GM21381 (cell line): ENCODE measurements around the gene MRPL54.

ENCODE experiments used
- ATAC-seq: cut with Tn5 transposase; IDR thresholded peaks from one replicate; pipeline ENCODE4 v1.9.1; 2021; ENCODE audit warnings: mild to moderate bottlenecking, moderate library complexity; ENCODE audit not compliant: unreplicated experiment

Gene MRPL54

DNA sequence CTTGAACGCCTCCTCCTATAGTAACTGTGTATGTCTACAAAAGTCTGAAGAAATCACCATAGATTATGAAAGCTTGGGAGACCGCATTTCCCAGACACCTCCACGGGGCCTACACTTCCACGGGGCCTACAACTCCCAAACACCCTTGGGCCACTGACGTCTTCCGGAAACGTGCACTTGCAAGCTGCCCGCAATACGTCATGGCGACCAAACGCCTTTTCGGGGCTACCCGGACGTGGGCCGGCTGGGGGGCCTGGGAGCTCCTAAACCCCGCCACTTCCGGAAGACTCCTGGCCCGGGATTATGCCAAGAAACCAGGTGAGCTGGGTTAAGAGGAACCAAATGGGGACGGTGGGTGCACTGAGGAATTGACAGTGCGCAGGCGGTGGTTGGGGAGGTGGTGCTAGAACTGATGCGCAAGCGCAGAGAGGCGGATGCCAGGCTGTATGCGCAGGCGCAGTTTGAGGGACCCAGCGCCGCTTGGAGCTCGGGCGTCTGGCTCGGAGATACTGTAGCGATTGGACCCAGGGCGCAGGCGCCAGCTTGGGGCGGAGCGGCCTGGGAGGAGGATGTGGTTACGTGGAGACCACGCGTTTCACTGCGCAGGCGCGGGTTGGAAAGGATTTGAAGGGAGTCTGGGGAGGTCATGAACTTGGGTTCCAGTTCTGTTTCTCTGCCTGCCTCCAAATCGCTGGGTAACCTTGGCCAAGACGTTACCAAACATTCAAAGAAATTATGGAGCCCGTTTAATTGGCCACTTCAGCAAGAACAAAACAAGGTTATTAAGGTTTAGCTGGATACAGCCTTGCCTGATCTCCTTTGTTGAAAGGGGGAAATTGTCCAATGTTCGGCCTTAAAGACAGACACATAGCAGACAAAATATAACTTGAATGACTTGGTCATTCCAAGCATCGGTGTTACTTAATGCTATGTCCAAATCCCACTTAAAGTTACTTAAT, at the start of gene MRPL54:
TSS of gene MRPL54 (plus strand) at position 182 of the 959 bp plus-strand sequence. CDS start at position 201, 19 bp downstream.
- peak; percentile 66 for ATAC-seq

DNA sequence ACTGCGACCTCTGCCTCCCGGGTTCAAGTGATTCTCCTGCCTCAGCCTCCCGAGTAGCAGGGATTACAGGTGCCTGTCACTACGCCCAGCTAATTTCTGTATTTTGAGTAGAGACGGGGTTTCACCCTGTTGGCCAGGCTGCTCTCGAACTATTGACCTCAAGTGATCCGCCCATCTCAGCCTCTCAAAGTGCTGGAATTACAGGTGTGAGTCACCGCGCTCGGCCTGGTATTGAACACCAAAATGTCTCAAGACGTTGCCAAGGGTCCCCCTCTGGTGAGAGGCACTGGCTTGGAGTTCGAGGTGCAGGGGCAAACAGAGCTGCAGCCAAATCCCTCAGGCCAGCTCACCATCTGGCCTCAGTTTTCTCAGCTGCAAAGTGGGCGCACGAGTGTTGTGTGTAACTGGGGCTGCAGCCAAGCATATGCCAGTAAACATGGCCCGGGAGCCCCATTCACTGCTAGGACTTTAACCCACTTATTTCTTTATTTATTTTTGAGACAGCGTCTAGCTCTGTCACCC, 46.3 kb upstream of the MRPL54 start:
- no peak for ATAC-seq

DNA sequence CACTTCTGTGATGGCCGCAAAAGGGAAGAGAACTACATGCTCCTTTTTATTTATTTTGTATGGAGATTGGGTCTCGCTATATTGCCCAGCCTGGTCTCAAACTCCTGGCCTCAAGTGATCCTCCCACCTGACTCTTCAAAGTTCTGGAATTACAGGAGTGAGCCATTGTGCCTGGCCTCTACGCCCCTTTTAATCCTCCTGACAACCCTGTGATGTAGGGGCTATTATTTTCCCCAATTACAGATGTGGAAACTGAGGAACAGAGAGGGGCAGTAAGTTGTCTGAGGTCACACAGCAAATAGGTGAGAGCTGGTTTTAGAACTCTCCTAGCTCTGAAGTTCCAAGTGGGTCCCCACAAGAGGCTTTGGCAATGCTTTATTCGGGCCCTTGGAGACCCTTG, 42.6 kb upstream of the MRPL54 start:
- ATAC-seq = no peak

DNA sequence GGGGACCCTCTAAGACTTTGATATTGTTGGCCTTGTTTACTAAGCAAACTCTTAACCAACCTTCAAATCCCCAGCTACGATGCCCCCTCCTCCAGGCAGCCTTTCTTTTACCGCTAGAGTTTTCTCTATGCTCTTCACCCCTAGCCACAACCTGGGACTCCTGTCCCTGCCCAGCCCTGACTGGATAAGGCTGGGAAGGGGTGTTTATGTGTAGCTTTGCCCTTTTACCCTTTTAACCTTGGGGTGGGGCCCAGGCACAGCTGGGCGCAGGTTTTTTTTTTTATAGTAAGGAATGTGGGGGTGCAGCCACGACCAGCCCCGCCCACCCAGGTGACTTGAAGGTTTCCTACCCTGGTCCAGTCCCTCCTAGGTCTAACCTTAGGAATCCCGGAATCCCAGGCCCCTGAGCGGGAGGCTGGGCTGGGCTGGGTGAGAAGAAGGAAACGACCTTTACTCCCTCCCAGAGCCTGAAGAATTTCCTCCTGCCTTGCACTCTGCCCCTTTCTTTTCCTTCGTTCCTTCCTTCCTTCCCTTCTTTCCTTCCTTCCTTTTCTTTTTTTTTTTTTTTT, 42.0 kb upstream of the MRPL54 start:
- no peak for ATAC-seq

DNA sequence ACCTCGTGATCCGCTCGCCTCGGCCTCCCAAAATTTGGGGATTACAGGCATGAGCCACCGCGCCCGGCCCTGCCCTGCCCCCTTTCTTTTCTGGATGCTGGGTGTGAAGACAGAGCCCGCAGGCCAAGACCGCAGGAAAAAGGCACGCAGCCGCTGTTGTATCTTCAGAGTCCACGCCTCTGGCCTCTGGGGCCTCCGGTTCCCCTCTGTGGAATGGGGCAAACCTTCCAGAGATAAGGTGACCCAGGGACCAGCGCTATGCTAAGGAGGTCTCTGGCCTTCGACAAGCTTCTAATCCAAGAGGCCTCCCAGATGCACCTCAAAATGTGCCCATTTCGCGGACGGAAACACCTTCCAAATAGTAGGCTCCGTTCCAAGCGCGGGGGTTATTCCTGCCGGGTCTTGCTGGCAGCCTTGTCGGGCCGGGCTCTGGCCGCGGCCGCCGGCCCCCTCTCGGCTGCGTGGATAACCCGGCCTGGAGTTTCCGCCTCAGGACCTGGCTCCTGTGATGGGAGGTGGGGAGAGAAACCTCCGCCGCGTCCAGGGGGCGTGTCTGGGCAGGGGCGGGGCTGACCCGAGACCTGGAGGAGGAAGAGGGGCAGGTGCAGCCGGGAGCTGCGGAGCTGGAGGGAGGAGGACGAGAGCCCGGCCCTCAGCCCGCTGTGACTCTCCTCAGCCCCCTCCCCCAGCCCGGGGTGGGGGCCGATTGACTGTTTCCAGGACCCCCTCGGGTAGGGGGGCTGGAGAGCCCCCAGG, 41.2 kb upstream of the MRPL54 start:
- ATAC-seq = no peak

DNA sequence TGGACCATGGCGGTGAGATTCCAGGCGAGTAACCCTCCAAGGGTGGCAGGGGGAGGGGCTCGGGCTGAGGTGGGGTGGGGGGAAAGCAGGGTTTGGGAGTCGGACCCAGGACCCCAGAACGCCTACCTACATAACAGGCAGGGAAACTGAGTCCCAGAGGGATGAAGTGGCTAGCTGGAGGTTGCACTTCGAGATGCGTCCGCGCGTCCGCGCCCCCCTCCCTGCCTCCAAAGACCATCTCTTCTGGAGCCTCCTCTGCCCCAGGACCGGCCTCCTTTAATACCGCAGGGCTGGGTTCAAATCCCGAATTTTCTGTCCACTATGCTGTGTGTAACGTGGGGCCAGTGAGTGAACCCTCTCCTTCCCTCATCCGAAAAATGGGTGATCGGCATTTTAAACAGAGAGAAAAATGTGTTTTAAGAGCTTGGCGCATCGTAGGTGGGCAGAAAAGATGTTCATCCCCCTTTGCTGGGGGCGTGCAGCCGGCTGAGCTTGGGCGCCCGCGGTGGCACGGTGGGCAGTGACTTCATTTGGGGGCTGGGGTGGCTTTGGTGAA, 40.5 kb upstream of the MRPL54 start:
- ATAC-seq = no peak

DNA sequence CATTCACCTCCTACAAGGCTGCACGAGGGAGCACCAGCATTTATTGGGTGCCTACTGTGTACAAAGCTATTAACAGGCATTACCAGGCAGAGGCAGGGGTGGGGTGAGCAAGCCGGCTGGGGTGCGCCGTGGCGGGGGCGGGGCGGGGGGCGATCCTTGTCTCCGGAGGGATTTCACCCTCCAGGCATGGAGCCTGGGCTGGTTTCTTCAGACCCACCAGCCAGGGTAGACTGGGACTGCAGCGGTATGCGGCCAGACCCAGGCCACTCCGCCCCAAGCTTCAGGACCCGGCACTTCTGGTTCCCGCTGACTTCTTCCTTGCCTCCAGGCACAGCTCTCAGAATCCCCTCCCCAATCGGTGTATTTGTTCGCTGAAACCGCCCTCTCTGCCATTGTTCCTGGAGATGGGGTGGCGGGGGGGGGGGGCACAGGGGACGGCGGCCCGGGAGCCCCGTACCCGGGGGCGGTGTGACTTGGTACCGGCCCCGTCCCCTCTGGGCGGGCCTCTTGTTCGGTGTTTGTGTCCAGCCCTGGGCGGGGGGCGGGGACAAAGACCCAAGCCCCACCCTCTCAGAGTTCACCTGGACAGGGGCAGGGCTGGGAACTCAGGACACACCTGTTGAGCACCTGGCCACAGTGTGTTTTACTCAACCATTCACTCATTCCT, 39.9 kb upstream of the MRPL54 start:
- ATAC-seq = no peak

DNA sequence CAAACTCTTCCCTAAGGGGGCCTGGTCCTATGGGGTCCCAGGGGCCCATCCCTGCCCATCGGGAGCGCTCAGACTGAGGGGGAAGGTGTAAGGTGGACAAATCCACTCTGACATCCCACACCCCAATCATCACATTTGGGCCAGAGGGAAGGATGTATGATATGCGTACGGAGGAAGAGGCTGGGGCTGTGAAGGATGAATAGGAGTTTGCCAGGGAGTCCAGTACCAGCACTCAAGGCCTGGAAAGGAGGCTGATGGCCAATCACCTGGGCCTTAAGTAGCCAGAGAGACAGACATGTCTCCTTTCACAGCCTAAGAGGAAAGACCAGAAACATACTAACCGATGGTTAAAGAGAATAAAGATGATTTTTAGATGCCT, 39.4 kb upstream of the MRPL54 start:
- no peak for ATAC-seq

DNA sequence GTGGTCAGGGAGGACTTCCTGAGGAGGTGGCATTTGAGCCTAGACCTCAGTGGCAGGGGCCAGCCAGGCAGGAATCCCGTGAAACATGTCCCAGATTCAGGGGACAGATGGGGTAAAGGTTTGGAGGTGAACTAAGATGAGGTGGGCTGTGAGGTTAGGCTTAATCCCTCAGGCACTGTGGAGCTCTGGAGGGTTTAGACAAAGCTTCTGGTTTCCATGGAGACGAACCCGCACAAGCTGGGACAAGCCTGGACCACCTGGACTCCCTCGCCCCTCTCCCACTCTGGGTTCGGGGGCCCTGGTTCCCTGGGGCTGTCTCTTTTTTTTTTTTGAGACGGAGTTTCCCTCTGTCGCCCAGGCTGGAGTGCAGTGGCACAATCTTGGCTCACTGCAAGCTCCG, 38.6 kb upstream of the MRPL54 start:
- ATAC-seq = no peak

DNA sequence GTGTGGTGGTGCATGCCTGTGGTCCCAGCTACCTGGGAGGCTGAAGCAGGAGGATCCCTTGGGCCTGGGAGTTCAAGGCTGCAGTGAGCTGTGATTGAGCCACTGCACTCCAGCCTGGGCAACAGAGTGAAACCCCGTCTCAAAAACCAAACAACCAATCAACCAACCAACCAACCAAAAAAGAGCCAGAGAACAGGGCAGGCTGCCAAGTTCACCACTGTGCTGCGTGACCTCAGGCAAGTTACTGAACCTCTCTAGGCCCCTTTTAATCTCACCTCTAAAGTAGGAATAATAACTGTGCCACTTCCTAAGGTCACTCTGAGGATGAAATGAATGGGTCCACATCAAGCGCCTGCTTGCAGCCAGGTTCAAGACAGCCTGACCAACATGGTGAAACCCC, 37.4 kb upstream of the MRPL54 start:
- no peak for ATAC-seq

DNA sequence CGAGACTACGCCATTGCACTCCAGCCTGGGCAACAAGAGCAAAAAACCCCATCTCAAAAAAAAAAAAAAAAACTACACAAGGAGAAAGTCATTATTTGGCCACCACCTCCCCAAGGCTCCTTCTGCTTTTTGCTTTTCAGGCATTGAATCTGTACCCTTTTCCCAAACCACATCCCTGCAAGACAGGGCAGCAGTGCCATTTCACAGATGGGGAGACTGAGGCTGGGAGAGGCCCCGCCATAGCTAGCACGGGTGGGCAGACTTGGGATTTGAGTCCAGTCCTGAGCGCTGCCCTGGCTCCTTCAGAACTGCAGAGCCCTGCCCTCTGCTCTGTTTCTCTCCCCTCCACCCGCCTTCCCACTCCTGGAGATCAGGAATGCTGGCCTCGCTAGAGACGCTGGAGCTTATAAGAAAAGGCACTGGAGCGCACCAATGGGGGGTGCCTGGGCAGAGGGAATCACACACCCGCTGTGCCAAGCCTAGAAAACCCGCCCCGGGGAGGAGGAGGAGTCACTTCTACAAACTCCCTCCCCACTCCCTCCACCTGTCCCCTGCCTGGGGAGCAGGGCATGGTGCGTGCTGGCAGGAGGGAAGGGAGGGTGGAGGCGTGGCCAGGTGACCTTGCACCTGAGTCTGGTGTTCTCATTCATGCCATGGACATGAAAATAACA, 36.7 kb upstream of the MRPL54 start:
- ATAC-seq = no peak

DNA sequence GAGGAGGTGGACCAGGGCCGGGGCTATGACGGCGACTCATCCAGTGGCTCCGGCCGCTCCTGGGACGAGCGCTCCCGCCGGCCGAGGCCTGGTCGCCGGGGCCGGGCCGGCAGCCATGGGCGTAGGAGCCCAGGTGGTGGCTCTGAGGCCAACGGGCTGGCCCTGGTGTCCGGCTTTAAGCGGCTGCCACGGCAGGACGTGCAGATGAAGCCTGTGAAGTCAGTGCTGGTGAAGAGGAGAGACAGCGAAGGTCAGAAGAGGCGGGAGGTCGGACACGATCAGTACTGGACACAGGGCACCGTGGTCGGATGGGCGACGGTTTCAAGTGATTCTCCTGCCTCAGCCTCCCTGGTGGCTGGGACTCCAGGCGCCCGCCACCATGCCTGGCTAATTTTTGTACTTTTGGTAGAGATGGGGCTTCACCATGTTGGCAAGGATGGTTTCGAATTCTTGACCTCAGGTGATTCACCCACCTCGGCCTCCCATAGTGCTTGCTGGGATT, 32.0 kb upstream of the MRPL54 start:
- no peak for ATAC-seq

DNA sequence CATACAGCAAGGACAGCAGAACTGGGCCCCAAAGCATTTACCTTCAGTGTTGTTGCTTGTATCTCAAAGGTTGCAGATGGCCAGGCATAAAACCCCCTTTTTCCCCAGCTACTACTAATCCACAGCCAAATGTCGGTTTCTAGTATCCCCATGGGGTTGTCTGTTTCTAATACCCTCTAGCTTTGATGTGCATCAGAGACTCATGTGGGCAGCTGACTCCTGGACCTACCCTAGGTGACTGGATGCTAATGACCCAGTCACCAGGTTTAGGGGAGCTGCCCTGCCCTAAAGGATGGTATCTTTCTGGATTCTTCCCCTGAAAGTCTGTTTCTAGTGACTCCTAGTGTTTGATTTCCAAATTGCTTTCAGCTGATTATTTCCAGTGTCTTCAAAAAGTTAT, 30.4 kb upstream of the MRPL54 start:
- no peak for ATAC-seq

DNA sequence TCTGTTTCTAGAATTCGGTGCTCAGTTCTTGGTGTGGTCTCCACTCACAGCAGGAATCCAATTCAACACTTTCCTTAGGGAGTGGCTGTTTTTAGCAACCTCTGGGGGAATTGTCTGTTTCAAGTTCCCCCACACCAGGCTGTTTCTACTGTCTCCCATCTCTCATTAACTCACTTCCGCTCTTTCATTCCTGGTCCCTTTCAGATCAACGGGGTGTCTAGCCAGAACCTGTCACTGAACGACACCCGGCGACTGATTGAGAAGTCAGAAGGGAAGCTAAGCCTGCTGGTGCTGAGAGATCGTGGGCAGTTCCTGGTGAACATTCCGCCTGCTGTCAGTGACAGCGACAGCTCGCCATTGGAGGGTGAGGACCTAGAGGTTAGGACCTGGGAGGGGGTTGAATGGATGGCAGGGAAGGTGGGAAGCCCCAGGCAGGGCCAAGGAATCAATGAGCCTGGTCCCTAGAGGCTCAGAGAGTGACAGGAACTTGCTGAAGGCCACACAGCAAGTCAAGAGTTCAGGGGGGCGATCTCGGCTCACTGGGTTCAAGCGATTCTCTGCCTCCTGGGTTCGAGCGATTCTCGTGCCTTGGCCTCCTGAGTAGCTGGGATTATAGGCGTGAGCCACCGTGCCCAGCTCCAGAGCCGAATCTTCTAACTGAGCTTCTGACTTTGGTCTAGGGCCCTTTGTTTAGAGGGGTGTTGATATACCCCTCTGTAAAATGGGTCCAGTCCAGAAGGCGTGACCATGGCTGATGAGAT, 28.8 kb upstream of the MRPL54 start:
- ATAC-seq = no peak

DNA sequence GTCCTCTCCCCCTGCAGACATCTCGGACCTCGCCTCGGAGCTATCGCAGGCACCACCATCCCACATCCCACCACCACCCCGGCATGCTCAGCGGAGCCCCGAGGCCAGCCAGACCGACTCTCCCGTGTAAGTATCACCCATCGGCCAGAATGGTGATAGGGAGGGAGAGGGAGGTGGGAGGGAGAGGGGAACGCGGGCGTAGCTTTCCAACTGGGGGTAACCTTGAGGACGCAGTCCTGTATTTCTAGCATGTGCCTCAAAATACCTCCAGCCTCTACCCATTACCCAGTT, 28.2 kb upstream of the MRPL54 start:
- ATAC-seq = no peak

DNA sequence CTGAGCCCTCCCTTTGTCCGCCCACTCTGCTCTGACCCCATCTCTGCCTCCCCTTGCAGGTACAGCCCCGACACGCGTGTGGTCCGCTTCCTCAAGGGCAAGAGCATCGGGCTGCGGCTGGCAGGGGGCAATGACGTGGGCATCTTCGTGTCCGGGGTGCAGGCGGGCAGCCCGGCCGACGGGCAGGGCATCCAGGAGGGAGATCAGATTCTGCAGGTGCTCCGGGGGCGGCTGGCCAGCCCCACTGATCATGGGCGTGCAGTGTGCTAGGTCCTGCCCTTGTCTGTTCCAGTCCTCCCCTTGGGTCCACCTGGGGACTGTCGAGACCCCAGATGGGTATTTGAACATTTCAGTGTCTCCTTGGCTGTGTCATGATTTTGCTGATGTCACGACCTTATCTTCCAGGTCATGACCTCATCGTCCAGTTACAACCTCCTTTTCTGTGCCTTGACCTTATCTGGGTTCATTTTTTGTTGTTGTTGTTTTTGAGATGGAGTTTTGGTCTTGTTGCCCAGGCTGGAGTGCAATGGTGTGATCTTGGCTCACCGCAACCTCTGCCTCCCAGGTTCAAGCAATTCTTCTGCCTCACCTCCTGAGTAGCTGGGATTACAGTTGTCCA, 26.3 kb upstream of the MRPL54 start:
- no peak for ATAC-seq

DNA sequence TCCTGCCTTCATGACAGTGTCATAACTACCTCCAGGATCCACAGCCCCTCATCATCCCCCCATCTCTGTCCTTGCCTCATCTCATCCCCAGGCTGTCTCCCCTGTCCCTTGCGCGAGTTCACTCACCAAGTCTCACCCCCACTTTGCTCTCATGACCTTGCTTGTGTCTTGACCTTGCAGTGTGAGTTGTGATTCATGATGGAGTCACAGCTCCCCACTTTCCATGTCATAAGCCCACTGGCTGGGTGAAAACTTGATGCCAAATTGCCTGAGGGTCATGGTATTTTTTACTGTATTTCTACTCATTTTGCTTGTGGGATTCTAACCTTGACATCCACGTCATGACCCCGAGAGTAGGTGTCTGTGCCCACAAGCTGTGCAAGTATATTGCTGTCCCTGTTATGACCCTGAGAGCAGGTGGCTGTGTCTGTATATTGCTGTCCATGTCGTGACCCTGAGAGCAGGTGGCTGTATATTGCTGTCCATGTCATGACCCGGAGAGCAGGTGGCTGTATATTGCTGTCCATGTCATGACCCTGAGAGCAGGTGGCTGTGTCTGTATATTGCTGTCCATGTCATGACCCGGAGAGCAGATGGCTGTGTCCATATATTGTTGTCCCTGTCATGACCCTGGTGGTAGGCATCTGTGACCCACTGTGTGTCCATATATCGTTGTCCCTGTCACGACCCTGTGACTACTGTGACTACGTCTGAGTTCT, 24.8 kb upstream of the MRPL54 start:
- no peak for ATAC-seq

DNA sequence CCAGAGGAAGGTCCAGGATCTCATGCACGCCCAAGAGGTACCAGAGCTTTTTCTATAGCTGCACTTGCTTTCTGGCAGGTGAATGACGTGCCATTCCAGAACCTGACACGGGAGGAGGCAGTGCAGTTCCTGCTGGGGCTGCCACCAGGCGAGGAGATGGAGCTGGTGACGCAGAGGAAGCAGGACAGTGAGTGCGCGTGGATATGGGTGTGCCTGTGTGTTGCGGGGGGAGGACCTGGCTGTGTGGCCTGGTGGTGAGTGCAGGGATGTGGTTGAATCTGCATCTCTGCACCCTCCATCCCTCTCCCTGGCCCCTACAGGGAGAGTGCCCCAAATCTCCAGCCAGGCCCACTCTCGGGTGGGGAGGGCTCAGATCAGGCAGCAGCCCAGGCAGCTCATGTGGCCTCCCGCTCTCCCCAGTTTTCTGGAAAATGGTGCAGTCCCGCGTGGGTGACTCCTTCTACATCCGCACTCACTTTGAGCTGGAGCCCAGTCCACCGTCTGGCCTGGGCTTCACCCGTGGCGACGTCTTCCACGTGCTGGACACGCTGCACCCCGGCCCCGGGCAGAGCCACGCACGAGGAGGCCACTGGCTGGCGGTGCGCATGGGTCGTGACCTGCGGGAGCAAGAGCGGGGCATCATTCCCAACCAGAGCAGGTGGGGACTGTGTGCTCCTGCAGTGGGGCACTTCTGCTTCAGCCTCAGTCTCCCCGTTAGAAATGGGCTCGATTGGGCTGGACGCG, 23.8 kb upstream of the MRPL54 start:
- ATAC-seq = no peak
